CD4-positive, CD25-positive, alpha-beta regulatory T cell (primary cell): ENCODE data around the gene CDH7. TPM values are rescaled to one million over a fixed set of nuclear protein-coding genes. Genes with fewer than 3 reads are reported as not detected.

Experiments used
- ATAC-seq, 2 donors: fragments of 150-1000 bp; cut with Tn5 transposase; one replicate each; pipeline ENCODE4 v1.10.0; 2021; ENCODE audit warnings: low read depth in 2 of 2, moderate number of reproducible peaks in 2 of 2, moderate library complexity in 1 of 2
- DNase-seq, 3 donors: peaks; one replicate each; pipeline versions ENCODE4 v3.0.0 to v3.0.0-alpha.2; 2012 to 2022; ENCODE audit warnings: mixed read lengths in 1 of 3
- H3K27ac ChIP-seq: one replicate; pipeline ENCODE4 v1.7.0; 2013; ENCODE audit warnings: mild to moderate bottlenecking, low read length; ENCODE audit not compliant: insufficient read depth, poor library complexity, severe bottlenecking
- H3K27me3 ChIP-seq: one replicate; pipeline ENCODE4 v1.7.0; 2013; ENCODE audit warnings: low read length; ENCODE audit not compliant: control insufficient read depth, insufficient read depth
- H3K36me3 ChIP-seq: one replicate; pipeline ENCODE4 v1.7.0; 2013; ENCODE audit warnings: mild to moderate bottlenecking, low read length, moderate library complexity; ENCODE audit not compliant: control insufficient read depth, insufficient read depth
- H3K4me1 ChIP-seq: 2 replicates; pipeline ENCODE4 v1.7.0; 2013; ENCODE audit warnings: mild to moderate bottlenecking, low read length; ENCODE audit not compliant: insufficient read depth, control insufficient read depth, poor library complexity, severe bottlenecking
- H3K4me3 ChIP-seq: one replicate; pipeline ENCODE4 v1.7.0; 2013; ENCODE audit warnings: low read depth, mild to moderate bottlenecking, low read length, moderate library complexity
- H3K9me3 ChIP-seq, 2 experiments: 1 replicate in 1 of 2; 2 replicates in 1 of 2; pipeline ENCODE4 v1.7.0; 2013; ENCODE audit warnings: low read length in 2 of 2, mild to moderate bottlenecking in 1 of 2, moderate library complexity in 1 of 2; ENCODE audit not compliant: control insufficient read depth in 2 of 2
- H3K27ac Mint-ChIP-seq, 3 donors: one replicate each; pipeline ENCODE4 v1.8.0; 2020 to 2022; ENCODE audit warnings: mild to moderate bottlenecking in 3 of 3, mixed read lengths in 3 of 3, moderate library complexity in 2 of 3
- H3K27me3 Mint-ChIP-seq: one replicate; pipeline ENCODE4 v1.8.0; 2022; ENCODE audit warnings: mild to moderate bottlenecking, mixed read lengths
- H3K36me3 Mint-ChIP-seq: one replicate; pipeline ENCODE4 v1.8.0; 2020; ENCODE audit warnings: mixed read lengths
- H3K4me1 Mint-ChIP-seq, 4 donors: one replicate each; pipeline ENCODE4 v1.8.0; 2020 to 2022; ENCODE audit warnings: mixed read lengths in 4 of 4, mild to moderate bottlenecking in 1 of 4
- H3K4me3 Mint-ChIP-seq, 4 donors: one replicate each; pipeline ENCODE4 v1.8.0; 2020 to 2022; ENCODE audit warnings: mild to moderate bottlenecking in 4 of 4, mixed read lengths in 4 of 4, moderate library complexity in 3 of 4
- H3K9me3 Mint-ChIP-seq, 7 donors: one replicate each; pipeline ENCODE4 v1.8.0; 2020 to 2022; ENCODE audit warnings: mixed read lengths in 7 of 7, mild to moderate bottlenecking in 3 of 7, moderate library complexity in 2 of 7
- polyA plus RNA-seq, 4 donors: library from polyadenylated mRNA; unstranded; fragments of 300-500 nt; fragmentation: Illumina TruSeq; gene quantifications; one replicate each; pipeline ENCODE4 v1.2.3, GENCODE V29; 2021
- total RNA-seq: library from RNA; stranded (reverse); gene quantifications from one replicate; pipeline ENCODE4 v1.2.3, GENCODE V29; 2022

Gene CDH7
- total and polyA plus RNA-seq, 5 donors from 2014 or later, result not detected

DNA sequence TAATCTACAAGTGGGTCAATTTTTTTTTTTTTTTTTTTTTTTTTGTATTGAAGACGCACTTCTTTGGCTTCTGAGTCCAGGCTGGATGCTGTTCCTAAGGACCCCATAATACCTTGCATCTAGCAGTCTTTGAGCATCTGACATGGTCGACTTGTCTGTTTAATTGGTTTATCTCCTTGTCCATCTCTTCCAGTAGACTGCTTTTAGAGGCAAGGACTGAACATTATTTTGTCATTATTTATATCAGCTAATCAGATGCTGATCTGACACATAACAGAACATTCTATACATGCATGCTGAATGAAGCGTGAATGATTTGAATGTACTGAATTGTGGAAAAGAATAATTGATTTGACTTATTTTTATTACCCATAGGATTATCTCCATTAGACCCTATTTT is 118.7 kb downstream of the CDH7 start:
- Mint-ChIP-seq H3K4me3 (no peak overlapping the region), H3K36me3 (no peaks in the 10 kb centered on the region), H3K4me1 (no peaks in the 10 kb centered on the region), H3K9me3 (peaks cover 1 to 18% (median 8%) of the 10 kb centered on the region in 7 donors), H3K27ac (no peak overlapping the region), H3K27me3 (no peaks in the 10 kb centered on the region)
- Histone ChIP-seq H3K27me3 (no peaks in the 10 kb centered on the region), H3K27ac (no peak overlapping the region), H3K36me3 (no peaks in the 10 kb centered on the region), H3K9me3 (no peaks in the 10 kb centered on the region), H3K4me3 (no peak overlapping the region), H3K4me1 (no peaks in the 10 kb centered on the region)
- no peak for ATAC-seq
- no peak for DNase-seq

DNA sequence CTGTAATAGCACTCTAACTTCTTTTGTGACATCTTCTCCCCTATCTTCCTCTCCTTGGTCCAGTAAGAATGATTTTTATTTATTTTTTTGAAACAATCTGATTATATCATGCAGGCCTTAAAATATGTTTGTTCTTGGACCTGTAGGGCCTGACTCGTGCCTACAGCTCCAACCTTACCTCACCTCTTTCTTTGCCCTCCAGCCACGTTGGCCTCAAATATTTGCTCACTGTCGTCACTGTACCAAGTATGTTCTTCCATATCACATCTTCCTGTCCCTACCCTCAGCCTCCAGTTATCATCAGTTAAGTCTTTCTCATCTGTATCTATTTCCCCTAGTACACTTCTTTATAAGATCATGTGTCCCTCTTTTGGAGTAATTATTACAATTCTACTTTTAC is 125.5 kb downstream of the CDH7 start:
- H3K4me3 ChIP-seq, result no peak overlapping the region
- no peak overlapping the region for H3K4me3 Mint-ChIP-seq
- H3K9me3 ChIP-seq, result peaks cover 2 to 4% of the 10 kb centered on the region in 2 experiments
- H3K27me3 ChIP-seq, result no peaks in the 10 kb centered on the region
- no peaks in the 10 kb centered on the region for H3K36me3 ChIP-seq
- H3K9me3 Mint-ChIP-seq, result peaks cover 0 to 14% (median 7%) of the 10 kb centered on the region in 7 donors
- ATAC-seq, result no peak
- H3K4me1 ChIP-seq, result no peaks in the 10 kb centered on the region
- H3K27me3 Mint-ChIP-seq, result no peaks in the 10 kb centered on the region
- H3K4me1 Mint-ChIP-seq, result no peaks in the 10 kb centered on the region
- no peak overlapping the region for H3K27ac Mint-ChIP-seq
- H3K36me3 Mint-ChIP-seq, result no peaks in the 10 kb centered on the region
- DNase-seq, result no peak
- no peak overlapping the region for H3K27ac ChIP-seq

- Mint-ChIP-seq H3K4me3 (no peak overlapping the region), H3K27me3 (no peaks in the 10 kb centered on the region), H3K9me3 (peaks cover 1 to 20% (median 6%) of the 10 kb centered on the region in 7 donors), H3K27ac (no peak overlapping the region), H3K4me1 (no peaks in the 10 kb centered on the region), H3K36me3 (no peaks in the 10 kb centered on the region)
- ATAC-seq (no peak), DNase-seq (no peak)
- no peaks in the 10 kb centered on the region for H3K36me3 ChIP-seq
- H3K9me3 ChIP-seq, result peaks cover 0 to 3% of the 10 kb centered on the region in 2 experiments
- no peak overlapping the region for H3K4me3 ChIP-seq
- no peak overlapping the region for H3K27ac ChIP-seq
- H3K4me1 ChIP-seq, result no peaks in the 10 kb centered on the region
- no peaks in the 10 kb centered on the region for H3K27me3 ChIP-seq
These were observed 146.5 kb downstream of the CDH7 start for GRCh38 chr18:65897292-65897691.

DNA sequence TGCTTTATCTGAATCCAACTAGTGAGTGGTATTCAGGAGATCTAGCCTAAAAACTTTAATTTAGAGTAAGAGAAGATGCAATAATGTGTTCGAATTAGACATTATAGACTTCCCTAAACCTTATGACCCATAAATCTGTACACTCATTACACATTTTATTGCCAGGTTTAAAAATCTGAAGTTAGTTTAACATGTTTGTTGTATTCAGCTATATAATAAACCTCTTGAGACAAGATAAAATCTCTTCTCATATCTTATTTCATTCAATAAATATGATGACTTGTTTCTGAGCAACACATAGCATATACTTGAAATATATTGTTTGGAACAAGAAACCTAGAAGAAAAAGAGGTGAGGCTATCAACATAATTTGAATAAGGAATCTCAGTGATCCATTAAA is 150.7 kb downstream of the CDH7 start:
- Mint-ChIP-seq H3K27me3 (no peaks in the 10 kb centered on the region), H3K4me3 (no peak overlapping the region), H3K27ac (no peak overlapping the region), H3K9me3 (peaks cover 2 to 15% (median 6%) of the 10 kb centered on the region in 7 donors), H3K36me3 (no peaks in the 10 kb centered on the region), H3K4me1 (no peaks in the 10 kb centered on the region)
- H3K9me3 ChIP-seq, result peaks cover 0 to 3% of the 10 kb centered on the region in 2 experiments
- ATAC-seq (no peak), DNase-seq (no peak)
- H3K4me3 ChIP-seq, result no peak overlapping the region
- no peaks in the 10 kb centered on the region for H3K27me3 ChIP-seq
- no peaks in the 10 kb centered on the region for H3K4me1 ChIP-seq
- no peaks in the 10 kb centered on the region for H3K36me3 ChIP-seq
- H3K27ac ChIP-seq, result no peak overlapping the region

- H3K4me1 Mint-ChIP-seq, result no peaks in the 10 kb centered on the region
- Histone ChIP-seq H3K4me1 (no peaks in the 10 kb centered on the region), H3K36me3 (no peaks in the 10 kb centered on the region), H3K27me3 (no peaks in the 10 kb centered on the region), H3K4me3 (no peak overlapping the region), H3K9me3 (no peaks in the 10 kb centered on the region), H3K27ac (no peak overlapping the region)
- H3K4me3 Mint-ChIP-seq, result no peak overlapping the region
- no peaks in the 10 kb centered on the region for H3K36me3 Mint-ChIP-seq
- no peaks in the 10 kb centered on the region for H3K27me3 Mint-ChIP-seq
- H3K9me3 Mint-ChIP-seq, result peaks cover 0 to 18% (median 3%) of the 10 kb centered on the region in 7 donors
- no peak for DNase-seq
- H3K27ac Mint-ChIP-seq, result no peak overlapping the region
- no peak for ATAC-seq
These were observed 155.8 kb downstream of the CDH7 start for GRCh38 chr18:65906621-65907034.

- Mint-ChIP-seq H3K9me3 (peaks cover 0 to 15% (median 3%) of the 10 kb centered on the region in 7 donors), H3K27ac (no peak overlapping the region), H3K36me3 (no peaks in the 10 kb centered on the region), H3K4me1 (no peaks in the 10 kb centered on the region), H3K27me3 (no peaks in the 10 kb centered on the region), H3K4me3 (no peak overlapping the region)
- Histone ChIP-seq H3K4me3 (no peak overlapping the region), H3K36me3 (no peaks in the 10 kb centered on the region), H3K4me1 (no peaks in the 10 kb centered on the region), H3K27ac (no peak overlapping the region), H3K27me3 (no peaks in the 10 kb centered on the region), H3K9me3 (no peaks in the 10 kb centered on the region)
- DNase-seq, result no peak
- no peak for ATAC-seq
These were observed 156.5 kb downstream of the CDH7 start for GRCh38 chr18:65907281-65907680.

DNA sequence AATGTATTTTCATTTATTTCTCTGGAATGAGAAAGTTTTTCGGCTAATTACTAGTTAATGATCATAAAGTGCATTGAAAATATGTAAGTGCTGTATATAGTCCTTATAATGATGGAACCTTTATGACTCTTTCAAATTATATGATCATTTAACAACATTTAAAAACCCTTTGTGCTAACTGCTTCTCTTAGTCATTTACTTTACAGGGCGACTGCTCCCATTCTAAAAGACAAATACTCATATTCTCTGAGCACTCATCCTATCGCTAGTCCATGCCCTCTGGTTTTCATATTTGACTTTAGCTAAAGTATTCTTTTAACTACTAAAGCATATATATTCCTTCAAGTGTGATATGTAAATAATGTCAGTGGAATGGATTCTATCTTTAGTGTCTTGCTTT is 168.2 kb downstream of the CDH7 start:
- Histone ChIP-seq H3K9me3 (no peaks in the 10 kb centered on the region), H3K36me3 (no peaks in the 10 kb centered on the region), H3K4me1 (no peaks in the 10 kb centered on the region), H3K27me3 (no peaks in the 10 kb centered on the region), H3K4me3 (no peak overlapping the region), H3K27ac (no peak overlapping the region)
- no peak for DNase-seq
- H3K4me3 Mint-ChIP-seq, result no peak overlapping the region
- H3K36me3 Mint-ChIP-seq, result no peaks in the 10 kb centered on the region
- ATAC-seq, result no peak
- H3K27me3 Mint-ChIP-seq, result no peaks in the 10 kb centered on the region
- H3K27ac Mint-ChIP-seq, result no peak overlapping the region
- H3K9me3 Mint-ChIP-seq, result peaks cover 0 to 26% (median 2%) of the 10 kb centered on the region in 7 donors
- no peaks in the 10 kb centered on the region for H3K4me1 Mint-ChIP-seq

GRCh38 chr18:65919663-65920062 is 168.9 kb downstream of the CDH7 start:
- no peak overlapping the region for H3K27ac ChIP-seq
- no peaks in the 10 kb centered on the region for H3K9me3 ChIP-seq
- H3K4me3 ChIP-seq, result no peak overlapping the region
- H3K4me1 Mint-ChIP-seq, result no peaks in the 10 kb centered on the region
- H3K27ac Mint-ChIP-seq, result no peak overlapping the region
- no peak overlapping the region for H3K4me3 Mint-ChIP-seq
- H3K36me3 Mint-ChIP-seq, result no peaks in the 10 kb centered on the region
- H3K27me3 Mint-ChIP-seq, result no peaks in the 10 kb centered on the region
- ATAC-seq, result no peak
- H3K9me3 Mint-ChIP-seq, result peaks cover 0 to 25% (median 2%) of the 10 kb centered on the region in 7 donors
- H3K4me1 ChIP-seq, result no peaks in the 10 kb centered on the region
- H3K27me3 ChIP-seq, result no peaks in the 10 kb centered on the region
- no peaks in the 10 kb centered on the region for H3K36me3 ChIP-seq
- no peak for DNase-seq
